GM12891 (cell line): ENCODE data around the gene LUZP2.

ENCODE experiments used
- DNase-seq: peaks from one replicate; pipeline ENCODE4 v3.0.0; 2011; ENCODE audit warnings: low spot score; ENCODE audit not compliant: insufficient read length
- FAIRE-seq: peaks from 2 replicates; lab custom pipeline; 2011; peaks lifted over from hg19 to GRCh38; lab: Jason Lieb, UNC
- PAX5 ChIP-seq: IDR thresholded peaks from 2 replicates; pipeline ENCODE4 v1.6.1; 2011; ENCODE audit warnings: low read length, moderate library complexity, mild to moderate bottlenecking; ENCODE audit not compliant: insufficient read depth, severe bottlenecking
- POLR2A ChIP-seq: IDR thresholded peaks from 2 replicates; pipeline ENCODE4 v1.6.1; 2011; ENCODE audit warnings: low read depth, low read length, control low read depth
- POLR2AphosphoS5 ChIP-seq: IDR thresholded peaks from 2 replicates; pipeline ENCODE4 v1.6.1; 2011; ENCODE audit warnings: low read depth, low read length, control low read depth
- POU2F2 ChIP-seq: IDR thresholded peaks from 2 replicates; pipeline ENCODE4 v1.6.1; 2011; ENCODE audit warnings: low read depth, mild to moderate bottlenecking, control low read depth, low read length, moderate library complexity
- SPI1 ChIP-seq: IDR thresholded peaks from 2 replicates; pipeline ENCODE4 v1.6.1; 2011; ENCODE audit warnings: low read depth, low read length, control low read depth
- TAF1 ChIP-seq: IDR thresholded peaks from 2 replicates; pipeline ENCODE4 v1.6.1; 2011; ENCODE audit warnings: low read depth, low read length, control low read depth

Gene LUZP2

GRCh38 chr11:24651873-24652272, 155.0 kb downstream of the LUZP2 start:
- FAIRE-seq (no peak), DNase-seq (no peak)
- TF ChIP-seq POU2F2 (no peak), POLR2A (no peak), SPI1 (no peak), TAF1 (no peak), POLR2AphosphoS5 (no peak), PAX5 (no peak)

GRCh38 chr11:24653901-24654300, 157.0 kb downstream of the LUZP2 start:
- no peak for FAIRE-seq
- TF ChIP-seq TAF1 (no peak), PAX5 (no peak), POLR2AphosphoS5 (no peak), POU2F2 (no peak), POLR2A (no peak), SPI1 (no peak)
- DNase-seq = no peak

GRCh38 chr11:24661331-24661730, 164.5 kb downstream of the LUZP2 start:
- TF ChIP-seq PAX5 = no peak
- no peak for TF ChIP-seq SPI1
- TF ChIP-seq POU2F2 = no peak
- TF ChIP-seq POLR2AphosphoS5 = no peak
- TF ChIP-seq TAF1 = no peak
- no peak for TF ChIP-seq POLR2A
- FAIRE-seq = no peak
- no peak for DNase-seq

- no peak for TF ChIP-seq PAX5
- TF ChIP-seq SPI1 = no peak
- TF ChIP-seq TAF1 = no peak
- TF ChIP-seq POLR2A = no peak
- TF ChIP-seq POU2F2 = no peak
- no peak for FAIRE-seq
- no peak for DNase-seq
Observed at GRCh38 chr11:24664399-24664798, 167.5 kb downstream of the LUZP2 start.

- FAIRE-seq = no peak
- TF ChIP-seq TAF1 (no peak), POU2F2 (no peak), POLR2A (no peak), POLR2AphosphoS5 (no peak), SPI1 (no peak), PAX5 (no peak)
- DNase-seq = no peak
Observed at GRCh38 chr11:24667353-24667968, 170.6 kb downstream of the LUZP2 start.

GRCh38 chr11:24678703-24679348, 182.0 kb downstream of the LUZP2 start:
- DNase-seq (no peak), FAIRE-seq (no peak)
- TF ChIP-seq PAX5 (no peak), POU2F2 (no peak), POLR2A (no peak), POLR2AphosphoS5 (no peak), SPI1 (no peak)

GRCh38 chr11:24679821-24680351, 183.0 kb downstream of the LUZP2 start:
- no peak for DNase-seq
- TF ChIP-seq POU2F2 (no peak), PAX5 (no peak), SPI1 (no peak), TAF1 (no peak), POLR2AphosphoS5 (no peak), POLR2A (no peak)
- FAIRE-seq = no peak

GRCh38 chr11:24683583-24683982, 186.7 kb downstream of the LUZP2 start:
- no peak for FAIRE-seq
- TF ChIP-seq SPI1 (no peak), POLR2A (no peak), TAF1 (no peak), PAX5 (no peak), POU2F2 (no peak), POLR2AphosphoS5 (no peak)
- DNase-seq = no peak

GRCh38 chr11:24685821-24686220, 189.0 kb downstream of the LUZP2 start:
- no peak for FAIRE-seq
- no peak for DNase-seq
- TF ChIP-seq SPI1 (no peak), POLR2AphosphoS5 (no peak), POLR2A (no peak), TAF1 (no peak), POU2F2 (no peak), PAX5 (no peak)
